HCEC 1CT (cell line): Measurements from ENCODE around the gene DNAJC22.
"Not testable (repeated sequence)": the region's sequence is repeated elsewhere in the genome, so short reads cannot be mapped to it uniquely, and the experiment has no call there.

Experiments
- DNase-seq: peaks from one replicate; pipeline ENCODE4 v3.0.0-alpha.2; 2017

DNAJC22 gene

DNA sequence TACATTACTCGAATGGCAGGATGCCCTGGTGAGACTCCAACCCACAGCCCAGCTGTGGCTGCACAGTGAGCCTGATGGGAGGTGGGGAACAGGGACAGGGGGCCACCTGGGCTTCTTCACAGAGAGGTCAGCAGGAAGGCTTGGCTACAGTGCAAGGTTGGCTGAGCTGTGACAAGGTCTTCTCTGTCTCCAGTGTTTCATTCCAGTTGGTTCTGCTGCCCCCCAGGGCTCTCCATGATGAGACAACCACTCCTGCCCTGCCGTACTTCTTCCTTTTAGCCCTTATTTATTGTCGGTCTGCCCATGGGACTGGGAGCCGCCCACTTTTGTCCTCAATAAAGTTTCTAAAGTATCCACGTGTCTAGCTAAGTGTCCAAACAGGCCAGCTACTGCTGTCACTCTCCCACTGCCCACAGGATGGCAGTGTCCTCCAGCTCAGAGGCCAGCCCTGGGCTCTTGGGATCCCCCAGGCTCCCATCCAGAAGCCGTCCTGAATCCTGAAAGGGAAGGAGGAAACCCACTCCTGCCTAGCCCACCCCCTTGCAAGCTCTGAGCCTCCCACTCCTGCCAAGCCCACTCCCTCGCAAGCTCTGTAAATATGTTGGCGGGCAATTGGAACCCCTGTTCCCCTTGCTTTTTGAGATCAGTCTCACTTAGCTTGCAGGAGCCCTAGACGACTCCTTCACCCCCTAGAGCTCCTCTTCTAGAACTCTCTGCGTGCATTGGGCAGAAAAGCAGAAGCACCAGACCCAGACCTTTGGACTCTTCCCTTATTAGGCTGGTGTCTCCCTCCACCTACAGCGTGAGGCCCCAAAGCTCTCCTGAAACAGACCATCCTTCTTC lies 15.1 kb upstream of the DNAJC22 start:
- DNase-seq: peak; percentile 54

- no peak for DNase-seq
These were observed 14.2 kb upstream of the DNAJC22 start for GRCh38 chr12:49332441-49332861.

DNA sequence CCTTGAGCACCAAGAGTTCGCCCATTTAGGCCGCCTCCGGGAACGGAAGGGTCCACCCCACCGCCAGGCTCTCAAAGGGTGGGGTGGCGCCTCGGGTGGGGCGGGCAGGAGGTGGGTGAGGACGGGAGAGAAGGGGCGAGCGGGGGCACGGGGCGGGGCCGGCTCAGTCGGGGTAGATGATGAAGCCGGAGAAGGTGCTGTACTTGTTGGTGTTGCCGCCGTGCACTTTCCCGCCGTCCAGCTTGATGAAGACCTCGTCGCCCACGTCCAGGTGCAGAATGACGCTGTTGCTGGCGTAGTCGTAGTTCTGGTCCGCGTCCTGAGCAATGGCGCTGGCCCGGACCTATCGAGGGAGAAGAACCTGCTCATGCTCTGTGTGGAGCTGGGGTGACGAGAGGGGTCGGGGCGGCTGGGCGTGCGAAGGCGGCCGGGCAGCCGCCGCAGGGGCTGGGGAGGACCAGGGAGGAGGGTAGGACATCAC lies 13.8 kb upstream of the DNAJC22 start:
- no peak for DNase-seq

GRCh38 chr12:49333778-49334177 lies 12.9 kb upstream of the DNAJC22 start:
- DNase-seq: not testable (repeated sequence)

- no peak for DNase-seq
These were observed 12.5 kb upstream of the DNAJC22 start for GRCh38 chr12:49334226-49334625.

DNA sequence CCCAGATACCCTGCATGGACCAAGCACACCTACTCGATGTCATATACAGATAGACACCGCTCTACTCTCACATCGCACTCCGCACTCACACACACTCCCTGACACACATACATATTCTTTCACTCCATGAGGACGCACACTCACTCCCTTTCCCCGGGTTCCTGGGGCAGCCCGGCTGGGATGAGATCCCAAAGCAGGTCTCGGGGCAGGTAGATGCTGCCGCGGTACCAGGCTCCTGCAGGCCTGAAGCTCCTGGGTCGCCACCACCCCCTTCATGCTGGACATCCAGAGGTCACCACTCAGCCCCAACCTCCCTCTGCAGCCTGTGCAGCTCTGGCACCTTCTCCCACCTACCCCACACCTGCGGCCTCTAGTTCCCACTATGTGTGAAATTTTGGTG lies 12.0 kb upstream of the DNAJC22 start:
- DNase-seq: no peak

DNA sequence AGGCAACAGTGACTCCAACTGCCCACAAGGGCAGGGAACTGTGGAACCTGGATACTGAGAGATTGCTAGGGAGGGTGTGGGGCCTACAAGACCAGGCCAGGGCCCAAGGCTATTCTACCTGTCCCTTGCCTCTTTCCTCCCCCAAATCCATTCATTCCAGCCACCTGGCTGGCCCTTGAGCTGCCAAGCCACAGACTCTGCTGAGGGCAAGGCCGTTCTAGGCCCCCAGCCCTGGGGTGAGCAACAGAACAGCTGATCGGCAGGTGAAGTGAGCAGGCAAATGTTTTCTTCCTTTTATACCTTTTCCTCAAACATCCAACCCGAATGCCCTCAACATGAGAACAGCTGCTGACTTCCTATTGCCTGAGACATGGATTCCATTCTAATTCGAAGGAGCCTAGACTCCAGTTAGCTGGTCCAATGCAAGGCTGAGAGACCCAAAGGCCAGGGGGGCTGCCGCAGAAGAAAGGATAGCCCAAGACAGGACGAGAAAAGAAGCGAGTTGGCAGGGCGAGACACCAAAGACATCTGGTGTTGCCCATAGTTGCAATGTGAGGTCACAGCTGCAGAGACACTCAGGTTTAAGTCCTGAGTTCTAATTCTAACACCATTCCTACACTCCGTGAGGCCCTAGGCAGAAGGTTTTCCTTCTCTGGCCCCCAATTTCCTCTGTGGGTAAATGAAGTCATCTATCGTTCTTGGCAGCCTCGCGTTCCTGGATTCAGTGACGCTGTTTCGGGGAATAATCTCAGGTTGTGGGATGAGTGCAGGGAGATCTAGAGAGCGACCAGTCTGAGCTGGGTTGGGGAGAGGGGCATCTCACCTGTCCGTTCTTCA lies 11.4 kb upstream of the DNAJC22 start:
- DNase-seq: no peak

DNA sequence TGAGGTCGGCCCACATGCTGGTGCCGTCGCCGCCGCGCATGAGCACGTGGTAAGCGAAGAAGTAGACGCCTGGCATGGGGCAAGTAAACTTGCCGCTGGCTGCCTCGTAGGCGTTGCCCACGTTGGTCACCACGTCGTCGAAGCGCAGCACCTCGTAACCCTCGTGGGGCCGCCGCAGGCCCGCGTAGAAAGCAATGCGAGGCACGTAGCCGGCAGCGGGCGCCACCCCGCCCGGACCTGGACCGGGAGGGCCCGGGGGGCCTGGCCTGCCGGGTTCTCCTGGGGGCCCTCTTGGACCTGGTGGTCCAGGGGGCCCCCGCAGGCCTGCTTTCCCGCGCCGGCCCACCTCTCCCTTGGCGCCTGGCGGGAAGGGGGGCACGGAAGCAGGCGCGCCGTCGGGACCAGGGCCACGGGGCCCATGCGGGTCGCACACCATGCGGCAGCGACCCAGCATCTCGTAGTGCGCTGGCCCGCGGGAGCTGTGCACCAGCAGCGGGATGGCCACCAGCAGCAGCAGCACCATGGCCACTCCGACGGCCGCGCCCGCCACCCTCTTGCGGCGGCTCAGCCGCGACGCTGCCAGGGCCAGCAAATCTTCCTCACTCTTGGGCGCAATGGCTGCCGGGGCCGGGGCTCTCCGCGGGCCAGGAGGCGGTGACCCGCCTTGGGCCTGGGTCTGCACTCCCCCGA lies 10.6 kb upstream of the DNAJC22 start:
- no peak for DNase-seq

DNA sequence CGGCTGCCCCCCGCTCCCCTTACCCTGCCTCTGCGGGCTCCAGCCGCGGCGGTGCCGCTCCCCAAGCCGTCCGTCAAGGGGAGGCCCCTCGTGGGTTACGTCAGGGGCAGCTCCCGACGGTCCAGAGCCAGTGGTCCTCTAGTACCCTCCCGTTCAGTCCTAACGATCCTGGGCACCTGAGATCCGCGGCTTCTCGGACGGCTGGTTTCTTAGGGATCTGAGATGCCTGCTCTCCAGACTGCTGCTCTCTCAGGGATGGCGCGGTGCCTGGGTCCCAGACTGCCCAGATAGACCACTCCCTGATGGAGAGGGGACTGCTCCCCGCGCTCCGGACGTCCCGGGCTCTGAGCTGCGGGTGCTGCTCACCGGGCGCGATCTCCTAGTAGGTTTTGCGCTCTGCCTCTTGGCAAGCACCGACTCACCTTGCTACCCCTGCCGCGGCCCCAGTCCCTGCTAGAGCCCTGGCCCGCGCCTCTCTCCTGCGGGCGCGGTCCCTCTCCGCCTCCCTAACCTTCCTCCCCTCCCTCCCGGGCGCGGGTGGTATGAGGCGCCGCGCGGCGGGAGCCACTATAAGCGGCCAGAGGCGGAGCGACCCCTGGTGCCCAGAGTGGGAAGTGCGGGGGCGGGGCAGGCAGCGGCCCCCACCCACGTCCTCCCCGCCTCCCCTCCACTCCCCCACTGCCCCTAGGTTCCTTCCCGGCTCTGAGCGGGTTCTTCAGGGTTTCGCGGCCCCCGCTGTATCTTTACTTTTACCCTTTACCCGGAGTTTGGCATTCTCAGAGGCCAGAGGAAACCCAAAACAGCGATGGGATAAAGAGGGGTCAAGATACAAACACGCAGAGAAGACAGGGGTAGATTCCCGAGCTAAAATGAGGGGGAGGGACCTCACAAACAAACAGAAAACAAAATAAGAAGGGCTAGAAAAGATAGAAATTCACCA lies 9.8 kb upstream of the DNAJC22 start, which contains the start of gene C1QL4:
Gene C1QL4, minus strand, starts transcription at position 544 of the 940 bp plus-strand sequence. CDS start 711 bp downstream, outside the sequence.
- DNase-seq: peak; percentile 50

DNA sequence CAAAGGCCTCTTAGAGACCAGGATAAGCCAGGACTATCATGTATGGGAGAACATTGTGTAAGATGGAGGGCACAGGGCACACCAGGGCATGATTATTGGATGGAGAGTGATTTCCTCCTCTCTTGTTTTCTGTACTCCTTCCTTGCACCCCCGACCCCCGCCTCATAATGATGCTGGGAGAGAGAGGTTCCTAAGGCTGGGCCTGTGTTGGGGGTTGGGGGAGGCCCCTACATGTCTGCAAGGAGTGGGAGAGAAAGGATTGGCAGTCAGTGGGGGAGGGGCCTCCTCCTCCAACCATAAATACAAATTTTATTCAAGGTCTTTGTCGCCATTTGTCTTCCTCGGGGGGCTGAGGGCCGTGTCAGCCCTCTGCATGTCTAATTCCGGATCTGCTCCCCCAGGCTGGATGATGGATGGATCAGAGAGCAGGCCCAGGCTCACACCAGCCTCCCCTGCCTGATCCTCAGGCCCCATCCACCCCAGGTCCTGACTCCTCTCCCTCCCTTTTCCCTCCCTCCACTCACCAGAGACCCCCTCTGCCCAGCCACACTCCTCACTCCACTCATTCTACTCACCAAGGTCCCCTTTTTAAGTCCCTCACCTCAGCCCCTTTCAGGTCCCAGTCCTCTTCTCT lies 7.7 kb upstream of the DNAJC22 start:
- DNase-seq: no peak

GRCh38 chr12:49339464-49339861 lies 7.2 kb upstream of the DNAJC22 start:
- no peak for DNase-seq

DNA sequence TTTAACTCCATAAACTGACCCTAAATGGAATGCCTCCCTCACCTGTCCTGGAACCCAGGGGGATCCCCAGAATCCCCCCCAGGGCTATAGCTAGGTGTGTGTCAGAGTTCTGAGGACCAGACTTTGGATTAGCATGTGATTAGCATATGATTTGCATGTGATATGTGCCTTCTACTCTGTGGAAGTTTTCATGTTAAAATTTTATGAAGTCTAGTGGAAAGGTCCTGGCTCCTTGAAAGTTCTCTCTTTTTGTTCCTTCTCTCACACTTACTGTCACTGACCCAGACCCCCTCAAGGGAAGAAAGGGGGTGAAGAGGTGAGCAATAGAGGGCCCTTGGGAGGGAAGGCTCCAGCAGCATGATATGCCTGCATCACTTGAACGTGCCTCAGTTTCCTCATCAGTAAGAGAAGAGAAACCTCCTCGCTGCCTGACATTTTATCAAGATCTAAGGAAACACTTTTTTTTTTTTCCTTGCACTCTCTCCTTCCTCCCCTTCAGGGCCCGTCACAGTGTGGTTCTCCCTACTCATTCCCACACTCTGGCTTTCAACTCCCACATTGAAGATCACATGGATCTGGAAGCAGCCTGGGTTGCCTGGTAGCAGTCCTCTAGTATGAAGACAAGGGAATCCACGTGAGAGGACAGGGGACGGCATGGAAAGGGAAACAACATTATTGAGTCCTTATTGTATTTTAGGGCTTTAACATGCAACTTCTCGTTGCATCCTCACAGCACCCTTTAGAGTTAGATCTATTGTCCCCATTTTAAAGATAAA lies 6.4 kb upstream of the DNAJC22 start:
- DNase-seq: no peak

DNA sequence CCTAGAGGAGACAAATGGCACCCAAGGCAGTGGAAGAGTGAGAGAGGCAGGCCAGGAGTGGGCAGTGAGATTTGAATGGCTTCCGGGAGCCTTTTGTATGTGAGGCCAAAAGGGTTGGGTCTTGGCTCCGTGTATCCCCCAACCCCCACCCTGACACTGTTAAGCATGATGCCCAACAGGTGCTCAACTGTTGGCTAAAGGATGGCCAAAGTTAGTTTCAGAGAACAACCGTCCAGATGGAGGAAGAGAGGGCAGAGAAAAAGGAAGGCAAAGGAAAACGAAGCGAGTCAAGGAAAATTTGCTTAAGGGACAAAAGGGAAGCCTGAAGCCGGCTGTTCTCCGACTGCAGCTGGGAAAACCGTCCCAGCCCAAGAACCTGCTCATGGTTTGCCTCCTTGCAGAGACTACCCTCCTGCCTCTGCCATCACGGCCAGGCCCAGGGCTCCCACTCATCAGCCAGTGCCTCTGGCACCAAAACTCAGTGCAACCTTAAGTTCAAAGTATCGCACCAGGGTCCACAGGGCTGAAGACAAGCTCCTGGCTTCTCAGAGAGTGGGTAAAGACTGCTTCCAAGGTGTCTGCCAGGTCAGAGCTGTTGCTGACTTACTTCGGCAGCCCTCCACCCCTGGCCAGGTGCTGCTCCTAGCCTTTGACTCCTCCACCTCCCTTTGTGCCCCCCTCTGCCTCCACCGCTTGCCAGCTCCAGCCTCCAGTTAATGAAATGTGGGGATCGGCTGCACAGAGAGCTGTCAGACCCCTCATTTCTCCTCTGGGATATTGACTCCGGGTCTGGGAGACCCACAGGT lies 5.5 kb upstream of the DNAJC22 start:
- no peak for DNase-seq

DNA sequence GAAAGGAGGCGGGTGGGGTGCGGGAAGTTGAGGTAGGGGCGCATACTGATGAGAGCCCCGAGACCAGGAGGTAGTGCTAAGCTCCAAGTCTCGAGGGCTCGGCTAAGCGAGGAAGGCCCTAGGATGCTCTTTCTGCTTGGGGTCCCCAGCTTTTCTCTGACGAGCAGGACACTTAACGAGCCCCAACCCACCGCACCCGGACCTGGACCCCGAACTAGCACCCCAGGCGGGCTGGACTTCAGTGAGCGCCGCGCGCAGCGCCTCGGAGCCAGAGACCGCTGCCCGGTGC lies 5.0 kb upstream of the DNAJC22 start:
- no peak for DNase-seq

DNA sequence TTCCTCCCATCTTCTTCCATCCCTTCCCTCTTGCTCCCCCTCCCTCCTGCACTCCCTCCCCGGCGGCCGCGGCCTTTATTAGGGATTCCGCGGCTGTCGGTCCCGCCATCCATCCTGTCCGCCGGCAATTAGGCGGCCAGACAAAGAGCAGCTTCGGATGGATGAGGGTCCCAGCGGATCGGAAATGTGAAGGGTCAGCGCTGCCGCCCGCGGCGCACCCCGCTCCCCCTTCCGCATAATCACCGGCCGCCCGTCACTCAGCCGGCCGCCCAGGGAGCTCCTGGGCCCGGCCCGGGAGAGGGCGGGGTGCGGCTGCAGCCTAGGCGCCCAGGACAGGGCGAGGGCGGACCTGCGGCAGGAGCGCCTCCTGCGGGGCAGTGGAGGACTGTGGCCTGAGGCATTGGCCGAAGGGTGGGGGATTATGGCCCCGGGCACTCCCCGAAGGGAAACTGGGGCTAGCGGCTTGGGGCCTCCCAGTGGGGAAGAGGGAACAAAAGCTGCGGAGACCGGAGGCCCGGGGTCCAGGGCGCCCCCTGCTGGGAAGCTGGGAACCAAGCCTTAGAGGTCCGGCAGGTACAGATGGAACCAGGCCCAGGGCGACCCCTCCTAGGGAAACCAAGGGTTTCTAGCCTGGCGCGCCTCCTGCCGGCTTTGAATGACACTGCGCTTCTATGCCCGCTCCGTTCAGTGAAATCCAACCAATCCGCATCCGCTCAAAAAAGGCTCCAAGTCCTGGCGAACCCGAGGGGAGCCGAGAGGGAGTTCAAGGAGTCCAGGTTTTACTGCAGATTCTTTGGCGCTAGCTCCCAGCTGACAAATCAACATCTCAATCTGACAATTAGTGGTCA lies 4.4 kb upstream of the DNAJC22 start:
- DNase-seq: peak; percentile 81

GRCh38 chr12:49342914-49343731 lies 3.6 kb upstream of the DNAJC22 start:
- no peak for DNase-seq

- DNase-seq: no peak
These were observed 2.1 kb upstream of the DNAJC22 start for GRCh38 chr12:49344486-49345050.
